NCI-H345 treated with DMSO at 0.1 percent for 48 hours (cell line): ENCODE measurements around the gene OCA2.
A peak's percentile ranks its signal among the peaks of the same experiment; 100 is the strongest.
"Not testable (repeated sequence)": the region's sequence is repeated elsewhere in the genome, so short reads cannot be mapped to it uniquely, and the experiment has no call there.

Source experiments
- DNase-seq: peaks from one replicate; lab custom pipeline; 2025; ENCODE audit not compliant: unreplicated experiment; lab: John Stamatoyannopoulos, UW

OCA2 gene

DNA sequence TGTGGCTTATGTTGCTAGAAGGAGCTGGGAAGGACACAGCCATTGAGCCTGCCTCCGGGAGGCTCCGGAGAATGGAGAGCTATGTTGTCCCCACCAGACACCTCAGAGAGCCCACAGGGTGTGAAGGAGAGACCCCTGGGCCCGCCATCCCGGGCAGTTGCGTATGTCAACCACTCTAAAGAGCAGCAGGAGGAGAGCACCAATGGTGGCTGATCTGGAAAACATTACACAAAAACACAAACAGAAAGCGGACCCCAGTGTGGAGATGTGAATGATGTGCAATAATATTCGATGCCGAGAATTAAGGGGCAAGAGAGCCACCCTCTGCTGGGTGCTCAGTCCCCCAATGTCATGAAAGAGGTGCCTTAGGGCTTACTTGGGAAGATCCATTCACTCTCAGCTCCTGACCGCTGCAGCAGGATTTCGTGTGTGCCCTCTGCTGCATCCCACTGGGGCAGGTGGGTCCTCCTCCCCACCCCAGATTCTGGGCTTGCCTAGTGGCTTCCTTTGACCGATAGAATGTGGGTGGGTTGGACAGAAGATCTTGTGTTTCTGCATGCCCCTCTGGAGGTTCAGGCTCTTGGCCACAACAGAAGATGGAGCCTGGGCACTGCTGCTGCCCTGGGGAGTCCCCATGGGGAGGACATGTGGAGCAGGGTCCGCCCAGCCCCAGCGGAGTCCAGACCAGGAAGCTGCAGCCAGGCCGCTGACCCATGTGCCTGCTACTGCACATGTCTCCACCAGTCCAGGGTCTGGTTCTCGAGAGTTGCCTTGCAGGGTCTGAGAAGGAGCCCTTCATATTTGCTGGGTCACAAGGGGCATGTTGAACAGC, 245.3 kb downstream of the OCA2 start:
- no peak for DNase-seq

GRCh38 chr15:27851858-27852210, 247.3 kb downstream of the OCA2 start:
- DNase-seq: no peak

DNA sequence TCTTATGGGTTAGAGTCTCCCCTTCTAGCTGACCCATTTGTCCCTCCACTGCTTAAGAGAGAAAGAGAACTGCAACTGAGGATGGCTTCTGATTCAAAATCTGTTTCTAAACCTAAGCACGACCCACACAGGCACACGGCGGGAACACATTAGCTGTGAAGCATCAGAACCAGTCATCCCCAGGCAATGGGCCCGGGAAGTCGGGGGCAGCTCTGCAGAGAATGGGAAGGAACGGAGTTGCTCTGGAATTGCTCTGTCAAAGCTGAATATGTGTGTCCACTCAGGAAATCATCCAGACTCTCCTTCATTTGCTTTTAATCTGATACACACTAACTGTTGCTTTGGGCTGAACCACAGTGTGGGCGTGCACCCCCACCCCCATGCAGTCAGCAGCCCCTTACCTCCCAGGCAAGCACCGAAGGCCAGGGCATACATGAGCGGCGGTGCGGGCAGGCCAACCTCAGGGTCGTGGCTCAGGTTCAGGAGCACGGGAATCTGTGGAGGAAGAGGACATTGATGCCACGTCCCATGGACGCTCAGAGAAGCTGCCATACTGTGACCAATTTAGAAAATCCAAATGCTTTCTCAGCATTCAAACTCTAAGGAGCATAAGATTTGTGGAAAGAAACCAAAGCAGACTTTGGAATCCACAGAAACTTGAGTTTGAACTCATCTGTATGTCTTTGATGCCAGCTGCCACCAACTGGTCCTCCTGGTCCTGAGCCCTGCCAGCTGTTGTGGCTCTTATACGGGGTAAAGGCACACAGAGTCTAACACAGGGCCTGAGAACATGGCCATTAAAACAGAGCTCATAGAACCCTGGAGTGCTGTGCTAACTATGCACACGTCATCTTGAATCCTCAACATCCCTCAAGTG, 247.9 kb downstream of the OCA2 start:
- DNase-seq: no peak

GRCh38 chr15:27850050-27850449, 249.1 kb downstream of the OCA2 start:
- DNase-seq: no peak

GRCh38 chr15:27848936-27849335, 250.2 kb downstream of the OCA2 start:
- DNase-seq: not testable (repeated sequence)

GRCh38 chr15:27847775-27848710, 251.1 kb downstream of the OCA2 start:
- peak; percentile 45 for DNase-seq

- no peak for DNase-seq
Measured at GRCh38 chr15:27846722-27847395, 252.3 kb downstream of the OCA2 start.

DNA sequence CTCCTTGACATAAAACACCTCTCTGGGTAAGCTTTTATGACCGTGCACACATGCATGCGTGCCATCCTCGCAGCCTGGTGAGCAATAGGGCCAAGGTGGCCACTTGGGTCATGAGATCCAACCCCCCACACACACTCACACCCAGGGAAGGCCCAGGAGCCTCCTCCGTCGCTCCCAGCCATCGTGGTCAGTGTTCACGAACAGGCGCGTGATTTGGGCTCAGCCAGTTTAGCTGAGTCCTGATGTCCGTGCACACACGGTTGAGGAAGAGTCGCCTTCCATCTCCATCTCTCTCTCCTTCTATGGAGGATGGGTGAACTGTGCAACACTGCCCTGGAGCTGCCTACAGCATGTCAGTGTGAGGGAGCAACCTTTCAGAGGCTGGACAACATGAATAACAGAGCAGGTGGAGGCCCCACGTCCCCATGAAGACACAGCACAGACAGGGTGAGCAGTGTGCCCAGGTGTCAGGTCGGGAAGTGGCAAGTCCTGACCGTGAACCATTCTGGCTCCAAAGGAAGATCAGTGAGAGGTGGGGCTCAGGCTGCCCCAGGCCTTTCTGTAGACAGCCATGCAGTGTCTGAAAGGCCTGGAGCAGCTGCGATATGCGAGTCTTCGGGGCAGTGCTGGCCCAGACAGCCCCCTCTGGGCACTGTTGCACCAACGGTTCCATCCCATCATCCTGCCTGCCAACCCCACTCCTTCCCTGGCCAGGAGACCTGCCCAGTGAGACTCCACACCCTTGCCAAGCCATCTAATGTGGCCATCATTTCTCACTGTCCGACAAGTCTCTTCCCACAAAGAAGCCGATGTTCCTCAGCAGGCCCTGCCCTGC, 253.4 kb downstream of the OCA2 start:
- DNase-seq: no peak

- no peak for DNase-seq
Measured at GRCh38 chr15:27844018-27844666, 255.0 kb downstream of the OCA2 start.

- no peak for DNase-seq
Measured at GRCh38 chr15:27843146-27843545, 256.0 kb downstream of the OCA2 start.

- no peak for DNase-seq
Measured at GRCh38 chr15:27842526-27842925, 256.6 kb downstream of the OCA2 start.

GRCh38 chr15:27835233-27835939, 263.7 kb downstream of the OCA2 start:
- DNase-seq: no peak

DNA sequence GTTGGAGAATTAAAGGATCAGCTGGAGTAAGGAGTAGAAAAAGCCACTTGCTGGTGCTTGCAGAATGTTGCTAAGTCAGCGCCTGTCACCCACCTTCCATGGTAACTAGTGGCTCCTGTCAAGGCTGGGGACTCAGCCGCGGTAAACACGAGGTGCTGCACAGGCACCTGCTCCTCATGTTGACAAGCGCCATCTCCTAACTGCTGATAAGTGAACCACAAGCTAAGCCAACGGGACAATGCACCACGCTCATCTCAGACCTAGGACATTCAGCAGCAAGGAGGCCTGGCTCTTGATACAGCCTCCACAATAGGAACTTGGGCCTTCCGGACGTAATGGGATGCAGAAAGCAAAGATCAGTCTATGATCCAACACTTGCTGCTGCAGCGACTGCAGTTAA, 264.4 kb downstream of the OCA2 start:
- no peak for DNase-seq

DNA sequence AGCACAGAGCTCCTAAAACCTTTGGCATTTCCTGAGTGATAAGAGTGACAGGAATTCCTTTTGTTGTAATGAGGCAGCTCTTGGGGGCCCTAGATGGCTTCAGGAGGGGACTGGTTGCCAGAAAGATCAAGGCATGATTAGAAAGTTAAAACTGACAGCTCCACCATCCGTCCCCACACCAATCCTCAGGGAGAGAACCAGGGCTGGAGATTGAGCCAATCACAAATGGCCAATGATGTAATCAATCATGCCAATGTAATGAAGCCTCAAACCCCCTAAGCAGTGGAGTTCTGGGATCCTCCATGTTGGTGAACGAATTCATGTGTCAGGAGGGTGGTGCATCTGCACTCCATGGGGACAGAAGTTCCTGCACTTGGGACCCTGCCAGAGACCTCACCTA, 265.1 kb downstream of the OCA2 start:
- no peak for DNase-seq

- DNase-seq: no peak
Measured at GRCh38 chr15:27833178-27833577, 265.9 kb downstream of the OCA2 start.

- no peak for DNase-seq
Measured at GRCh38 chr15:27832237-27832596, 266.9 kb downstream of the OCA2 start.

- DNase-seq: no peak
Measured at GRCh38 chr15:27831384-27832236, 267.5 kb downstream of the OCA2 start.

GRCh38 chr15:27828746-27829145, 270.4 kb downstream of the OCA2 start:
- no peak for DNase-seq
